Activated naive CD8-positive, alpha-beta T cell treated with anti-CD3 and anti-CD28 coated beads, Interleukin-2, amount 50 U/mL, for 24 hours (primary cell): ENCODE data around the gene NUP107.
A peak's percentile ranks its signal among the peaks of the same experiment; 100 is the strongest.
"Not testable (repeated sequence)": the region's sequence is repeated elsewhere in the genome, so short reads cannot be mapped to it uniquely, and the experiment has no call there.

Source experiments
- ATAC-seq: fragments of 150-1000 bp; cut with Tn5 transposase; one replicate; pipeline ENCODE4 v1.10.0; 2021
- DNase-seq: peaks from one replicate; pipeline ENCODE4 v3.0.0; 2021
- H3K27ac Mint-ChIP-seq: one replicate; pipeline ENCODE4 v1.8.0; 2021; ENCODE audit warnings: mild to moderate bottlenecking, mixed read lengths
- H3K27me3 Mint-ChIP-seq: one replicate; pipeline ENCODE4 v1.8.0; 2021; ENCODE audit warnings: mixed read lengths
- H3K36me3 Mint-ChIP-seq: one replicate; pipeline ENCODE4 v1.8.0; 2021; ENCODE audit warnings: low read depth, mixed read lengths
- H3K4me1 Mint-ChIP-seq: one replicate; pipeline ENCODE4 v1.8.0; 2021; ENCODE audit warnings: mixed read lengths
- H3K4me3 Mint-ChIP-seq: one replicate; pipeline ENCODE4 v1.8.0; 2021; ENCODE audit warnings: mild to moderate bottlenecking, moderate library complexity, mixed read lengths
- H3K9me3 Mint-ChIP-seq: one replicate; pipeline ENCODE4 v1.8.0; 2021; ENCODE audit warnings: mixed read lengths

The NUP107 gene

DNA sequence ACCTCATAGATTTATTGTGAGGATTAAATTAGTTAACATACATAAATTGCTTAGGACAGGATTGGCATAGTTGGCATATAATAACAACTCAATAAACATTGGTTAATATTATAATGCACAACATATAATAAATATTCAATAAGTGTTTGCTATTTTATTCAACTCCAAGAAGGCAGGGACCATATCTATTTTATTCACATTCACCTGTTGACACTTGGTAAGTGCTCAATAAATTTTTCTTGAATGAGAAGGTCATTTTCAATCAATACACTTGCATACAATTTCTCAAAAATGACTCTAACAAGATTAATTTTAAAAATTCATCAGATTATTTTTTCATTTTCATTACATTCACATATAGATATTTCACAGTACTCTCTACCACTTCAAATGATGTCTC is 12.4 kb upstream of the NUP107 start:
- Mint-ChIP-seq H3K4me3 (no peak overlapping the region), H3K36me3 (no peaks in the 10 kb centered on the region), H3K9me3 (no peaks in the 10 kb centered on the region), H3K4me1 (peaks cover 47% of the 10 kb centered on the region), H3K27ac (peak overlapping the region; percentile 76), H3K27me3 (no peaks in the 10 kb centered on the region)
- DNase-seq (no peak), ATAC-seq (no peak)

DNA sequence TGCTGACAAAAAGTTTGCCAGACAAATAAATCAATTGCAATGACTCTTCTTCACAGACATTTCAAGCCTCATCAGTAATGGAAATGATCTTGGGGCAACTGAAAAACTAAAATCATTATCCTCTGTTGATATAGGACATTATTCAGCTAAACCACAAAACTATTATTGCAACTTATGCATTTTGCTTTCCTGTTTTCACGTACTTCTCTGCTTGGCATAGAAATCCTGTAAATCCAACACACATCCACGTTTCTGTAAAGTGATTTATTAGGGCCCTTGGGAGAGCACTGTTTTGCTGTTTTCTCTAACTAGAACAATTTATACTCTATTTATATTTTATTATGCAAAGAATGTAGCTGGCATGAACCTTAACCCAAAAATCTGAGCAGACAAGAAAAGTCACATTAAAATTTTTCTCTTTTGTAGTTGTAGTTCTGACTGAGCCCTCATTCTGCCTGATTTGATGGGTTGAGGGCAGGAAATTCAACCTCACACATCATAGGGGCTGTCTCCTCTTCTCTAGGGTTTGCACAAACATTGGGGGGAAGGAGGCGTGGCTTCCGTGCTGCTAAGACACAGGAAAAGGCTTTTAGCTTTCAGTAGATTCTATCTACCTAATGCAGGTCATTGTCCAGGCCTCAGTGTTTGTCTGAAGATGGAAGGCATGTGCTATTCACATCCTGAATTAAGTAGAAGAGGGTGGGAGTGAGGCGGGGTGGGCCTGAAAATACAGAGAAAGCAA is 11.5 kb upstream of the NUP107 start:
- Mint-ChIP-seq H3K4me3 (peak overlapping the region; percentile 37), H3K9me3 (no peaks in the 10 kb centered on the region), H3K27me3 (no peaks in the 10 kb centered on the region), H3K36me3 (no peaks in the 10 kb centered on the region), H3K27ac (peak overlapping the region; percentile 60), H3K4me1 (peaks cover 53% of the 10 kb centered on the region)
- peak; percentile 72 for ATAC-seq
- DNase-seq: peak; percentile 67

DNA sequence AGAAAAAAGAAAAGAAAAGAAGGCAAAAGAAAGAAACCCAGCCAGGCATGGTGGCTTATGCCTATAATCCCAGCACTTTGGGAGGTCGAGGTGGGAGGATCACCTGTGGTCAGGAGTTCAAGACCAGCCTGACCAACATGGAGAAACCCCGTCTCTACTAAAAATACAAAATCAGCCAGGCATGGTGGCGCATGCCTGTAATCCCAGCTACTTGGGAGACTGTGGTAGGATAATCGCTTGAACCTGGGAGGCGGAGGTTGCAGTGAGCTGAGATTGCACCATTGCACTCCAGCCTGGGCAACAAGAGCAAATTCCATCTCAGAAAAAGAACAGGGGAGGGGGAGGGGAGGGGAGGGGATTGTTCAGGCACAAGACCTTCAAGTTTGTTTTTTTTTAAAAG is 9.9 kb upstream of the NUP107 start:
- H3K36me3 Mint-ChIP-seq, H3K9me3 Mint-ChIP-seq, H3K27me3 Mint-ChIP-seq, H3K4me3 Mint-ChIP-seq, ATAC-seq, DNase-seq, H3K27ac Mint-ChIP-seq: not testable (repeated sequence)
- peaks cover 48% of the 10 kb centered on the region for H3K4me1 Mint-ChIP-seq

DNA sequence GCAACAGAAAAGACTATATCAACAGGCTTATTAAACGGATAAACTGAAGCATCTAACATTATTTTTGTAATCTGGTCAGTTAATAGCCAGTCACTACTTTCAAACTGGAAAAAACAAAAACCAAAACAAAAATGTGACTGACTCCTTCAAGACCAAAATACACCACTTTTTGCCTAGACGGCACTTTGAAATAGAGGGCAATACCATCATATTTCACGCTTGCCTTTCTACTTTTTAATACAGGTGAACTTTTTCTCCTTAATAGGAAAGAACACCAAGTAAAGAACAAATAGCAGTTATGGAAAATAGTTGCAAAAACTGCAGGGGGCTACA is 550 bp upstream of the NUP107 start:
- peaks cover 4% of the 10 kb centered on the region for H3K27me3 Mint-ChIP-seq
- no peaks in the 10 kb centered on the region for H3K9me3 Mint-ChIP-seq
- DNase-seq: no peak
- ATAC-seq: no peak
- H3K27ac Mint-ChIP-seq: peak overlapping the region; percentile 98
- H3K4me3 Mint-ChIP-seq: peak overlapping the region; percentile 95
- peaks cover 53% of the 10 kb centered on the region for H3K4me1 Mint-ChIP-seq
- peaks cover 25% of the 10 kb centered on the region for H3K36me3 Mint-ChIP-seq

DNA sequence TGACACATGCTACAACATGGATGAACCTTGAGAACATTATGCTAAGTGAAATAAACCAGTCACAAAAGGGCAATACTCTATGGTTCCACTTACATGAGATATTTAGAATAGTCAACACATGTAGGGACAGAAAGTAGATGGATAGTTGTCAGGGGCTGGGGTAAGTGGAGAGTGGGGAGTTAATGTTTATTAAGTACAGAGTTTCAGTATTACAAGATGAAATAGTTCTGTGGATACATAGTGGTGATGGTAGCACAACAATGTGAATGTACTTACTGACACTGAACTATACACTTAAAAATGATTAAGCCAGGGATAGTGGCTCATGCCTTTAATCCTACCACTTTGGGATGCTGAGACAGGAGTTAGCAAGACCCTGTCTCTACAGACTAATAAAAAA is 8.7 kb downstream of the NUP107 start:
- Mint-ChIP-seq H3K4me1 (no peaks in the 10 kb centered on the region), H3K9me3 (no peaks in the 10 kb centered on the region), H3K36me3 (peaks cover 58% of the 10 kb centered on the region), H3K4me3 (no peak overlapping the region), H3K27ac (no peak overlapping the region), H3K27me3 (no peaks in the 10 kb centered on the region)
- ATAC-seq (no peak), DNase-seq (no peak)

DNA sequence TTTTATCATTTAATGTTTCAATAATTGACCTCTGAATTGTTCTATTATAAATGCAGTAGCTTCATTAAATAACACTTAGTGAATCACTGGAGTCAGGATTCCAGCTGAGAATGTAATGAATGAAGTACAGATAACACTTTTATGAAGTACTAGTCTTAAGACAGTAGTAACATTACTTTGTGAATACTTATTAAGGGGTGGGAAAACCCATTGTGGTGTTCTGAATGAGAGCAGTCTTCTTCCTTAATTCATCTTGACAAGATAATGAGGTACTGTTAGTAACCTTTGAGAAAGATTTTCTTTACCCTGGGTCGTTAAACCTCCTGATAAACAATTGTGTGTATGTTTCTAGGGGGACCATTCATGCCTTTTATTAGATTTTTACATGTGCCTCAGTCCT is 12.7 kb downstream of the NUP107 start:
- no peak overlapping the region for H3K27ac Mint-ChIP-seq
- no peaks in the 10 kb centered on the region for H3K4me1 Mint-ChIP-seq
- DNase-seq: no peak
- peaks cover 46% of the 10 kb centered on the region for H3K36me3 Mint-ChIP-seq
- no peaks in the 10 kb centered on the region for H3K27me3 Mint-ChIP-seq
- no peak for ATAC-seq
- no peak overlapping the region for H3K4me3 Mint-ChIP-seq
- no peaks in the 10 kb centered on the region for H3K9me3 Mint-ChIP-seq

DNA sequence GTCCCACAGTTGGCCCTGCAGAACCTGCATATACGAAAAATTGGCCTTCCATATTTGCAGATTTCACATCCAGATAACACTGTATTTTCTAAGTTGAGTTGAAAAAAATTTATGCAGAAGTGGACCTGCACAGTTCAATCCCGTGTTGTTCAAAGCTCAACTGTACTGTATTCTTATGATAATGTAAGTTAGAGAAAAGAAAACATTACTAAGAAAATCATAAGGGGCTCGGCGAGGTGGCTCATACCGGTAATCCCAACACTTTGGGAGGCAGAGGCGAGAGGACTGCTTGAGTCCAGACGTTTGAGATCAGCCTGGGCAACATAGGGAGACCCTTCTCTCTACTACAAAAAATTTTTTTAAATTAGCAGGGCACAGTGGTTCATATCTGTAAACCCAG is 41.0 kb downstream of the NUP107 start:
- Mint-ChIP-seq H3K4me3 (no peak overlapping the region), H3K4me1 (no peaks in the 10 kb centered on the region)
- no peak for DNase-seq

DNA sequence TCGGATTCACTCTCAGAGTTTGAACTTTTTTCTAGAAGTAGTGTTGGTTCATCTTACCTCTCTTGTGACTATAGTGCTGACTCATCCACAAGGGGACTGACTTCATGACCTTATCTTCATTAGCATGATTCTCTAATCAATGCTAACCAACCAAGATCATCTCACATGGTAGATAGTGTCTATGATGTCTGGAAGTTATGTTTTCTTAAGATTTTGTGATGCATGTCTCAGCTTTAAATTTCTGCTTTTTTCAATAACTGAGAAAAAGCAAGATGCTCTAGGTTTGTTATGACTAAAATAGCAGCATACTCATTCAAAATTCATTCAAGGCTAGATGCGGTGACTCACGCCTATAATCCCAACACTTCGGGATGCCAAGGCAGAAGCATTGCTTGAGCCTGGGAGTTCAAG is 46.9 kb downstream of the NUP107 start:
- ATAC-seq (no peak), DNase-seq (no peak)
- Mint-ChIP-seq H3K36me3 (peaks cover 48% of the 10 kb centered on the region), H3K27ac (no peak overlapping the region), H3K27me3 (no peaks in the 10 kb centered on the region), H3K4me3 (no peak overlapping the region), H3K9me3 (no peaks in the 10 kb centered on the region), H3K4me1 (no peaks in the 10 kb centered on the region)

More for the DNA sequence above, 41.0 kb downstream of the NUP107 start:
- Mint-ChIP-seq H3K9me3 (no peaks in the 10 kb centered on the region), H3K27ac (no peak overlapping the region), H3K27me3 (no peaks in the 10 kb centered on the region), H3K36me3 (peaks cover 41% of the 10 kb centered on the region)
- no peak for ATAC-seq

DNA sequence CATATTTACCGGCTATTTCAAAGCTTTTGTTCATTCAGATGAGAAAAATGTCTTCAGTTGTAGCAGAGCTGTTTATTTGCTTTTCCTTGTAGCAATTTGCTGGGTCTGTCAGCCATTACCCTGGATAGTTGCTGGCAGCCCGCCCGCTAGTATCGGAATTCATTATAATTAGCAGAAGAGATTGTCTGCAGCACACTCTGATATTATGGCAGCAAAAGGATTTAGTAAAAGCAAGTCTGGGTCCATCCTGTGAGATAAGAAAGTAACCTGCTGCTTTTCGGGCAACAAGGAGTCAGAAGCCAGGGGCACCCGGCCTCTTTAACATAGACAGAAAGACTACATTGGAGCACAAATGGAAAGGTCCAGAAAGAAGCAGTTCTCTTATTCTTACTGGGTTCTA is 53.1 kb downstream of the NUP107 start:
- Mint-ChIP-seq H3K9me3 (no peaks in the 10 kb centered on the region), H3K36me3 (peaks cover 44% of the 10 kb centered on the region), H3K27me3 (no peaks in the 10 kb centered on the region), H3K4me1 (no peaks in the 10 kb centered on the region), H3K27ac (no peak overlapping the region), H3K4me3 (no peak overlapping the region)
- DNase-seq: no peak
- no peak for ATAC-seq

DNA sequence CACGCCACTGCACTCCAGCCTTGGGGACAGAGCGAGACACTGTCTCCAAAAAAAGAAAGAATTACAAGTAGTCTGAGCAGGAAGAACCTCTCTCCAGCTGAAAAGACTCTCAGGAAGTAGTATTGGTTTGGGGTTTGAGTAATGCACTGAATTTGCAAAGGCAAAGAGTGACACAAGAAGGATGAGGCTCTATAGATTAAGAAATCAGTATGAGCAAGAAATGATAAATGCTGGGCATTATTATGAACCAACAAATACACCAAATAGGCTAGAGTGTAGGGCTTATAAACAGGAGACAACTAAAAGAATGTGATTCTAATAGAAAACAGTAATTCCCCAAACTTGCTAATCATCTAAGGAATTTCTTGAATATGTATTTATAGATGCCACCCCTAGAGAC is 56.6 kb downstream of the NUP107 start:
- Mint-ChIP-seq H3K27ac (no peak overlapping the region), H3K9me3 (no peaks in the 10 kb centered on the region), H3K27me3 (no peaks in the 10 kb centered on the region), H3K4me3 (no peak overlapping the region), H3K4me1 (peaks cover 21% of the 10 kb centered on the region), H3K36me3 (peaks cover 32% of the 10 kb centered on the region)
- DNase-seq (no peak), ATAC-seq (no peak)

DNA sequence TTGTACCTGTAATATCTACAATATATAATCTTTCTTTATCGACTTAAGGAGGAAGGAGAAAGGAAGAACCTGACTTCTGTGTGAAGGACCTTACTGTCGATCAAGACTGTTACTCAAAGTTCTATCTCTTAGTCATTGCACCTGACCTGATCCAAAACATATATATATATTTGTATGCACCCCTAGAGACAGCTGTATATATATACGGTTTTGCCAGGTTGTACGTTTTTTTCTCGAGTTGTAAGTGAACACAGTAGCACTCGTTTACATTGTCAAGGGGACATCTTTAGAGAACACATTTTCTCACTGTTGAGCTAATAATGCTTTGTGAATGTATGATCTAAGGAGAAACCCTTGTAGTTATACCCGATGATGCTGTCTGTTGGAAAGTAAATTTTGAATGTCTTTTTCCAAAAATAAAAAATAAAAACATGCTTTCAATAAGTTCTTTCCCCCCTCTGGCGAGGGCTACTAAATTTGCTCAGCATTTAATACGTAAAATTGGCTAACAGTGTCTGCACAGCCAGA is 58.7 kb downstream of the NUP107 start:
- DNase-seq (no peak), ATAC-seq (no peak)
- peak overlapping the region; percentile 94 for H3K27ac Mint-ChIP-seq
- H3K4me3 Mint-ChIP-seq: peak overlapping the region; percentile 95
- H3K9me3 Mint-ChIP-seq: no peaks in the 10 kb centered on the region
- peaks cover 21% of the 10 kb centered on the region for H3K36me3 Mint-ChIP-seq
- H3K4me1 Mint-ChIP-seq: peaks cover 28% of the 10 kb centered on the region
- H3K27me3 Mint-ChIP-seq: no peaks in the 10 kb centered on the region

DNA sequence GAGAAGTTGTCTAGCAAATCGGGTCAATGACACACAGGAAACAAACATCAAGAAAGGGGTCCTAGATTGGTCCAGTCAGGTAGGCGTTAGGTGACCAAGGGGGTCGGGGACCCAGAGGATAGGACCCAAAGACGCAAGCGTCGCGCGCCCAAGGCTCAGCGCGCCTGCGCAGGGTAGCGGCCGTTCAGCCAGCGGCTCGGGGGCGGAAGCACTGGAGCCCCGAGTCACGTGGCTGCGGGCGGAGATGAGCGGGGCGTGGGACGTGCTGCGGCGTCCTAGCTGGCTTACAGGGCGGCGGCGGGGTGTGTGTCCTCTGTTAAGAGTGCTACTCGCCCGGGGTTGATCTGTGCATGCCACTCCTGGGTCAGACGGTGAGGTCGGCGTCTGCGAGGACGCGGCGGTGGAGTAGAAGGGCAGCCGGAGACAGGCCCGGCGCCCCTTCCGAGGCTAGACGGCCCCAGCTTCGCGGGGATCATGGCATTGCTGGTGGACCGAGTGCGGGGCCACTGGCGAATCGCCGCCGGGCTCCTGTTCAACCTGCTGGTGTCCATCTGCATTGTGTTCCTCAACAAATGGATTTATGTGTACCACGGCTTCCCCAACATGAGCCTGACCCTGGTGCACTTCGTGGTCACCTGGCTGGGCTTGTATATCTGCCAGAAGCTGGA is 59.3 kb downstream of the NUP107 start, which contains the start of gene SLC35E3:
Gene SLC35E3 (plus strand): TSS at position 273 of the 668 bp plus-strand sequence. CDS start 202 bp downstream, at position 475.
- peaks cover 19% of the 10 kb centered on the region for H3K36me3 Mint-ChIP-seq
- DNase-seq: peak; percentile 93
- H3K4me3 Mint-ChIP-seq: peak within 1 kb of the TSS; percentile 95
- ATAC-seq: peak; percentile 95
- peak within 1 kb of the TSS; percentile 94 for H3K27ac Mint-ChIP-seq
- peaks cover 28% of the 10 kb centered on the region for H3K4me1 Mint-ChIP-seq
- H3K9me3 Mint-ChIP-seq: no peaks in the 10 kb centered on the region
- H3K27me3 Mint-ChIP-seq: no peaks in the 10 kb centered on the region

DNA sequence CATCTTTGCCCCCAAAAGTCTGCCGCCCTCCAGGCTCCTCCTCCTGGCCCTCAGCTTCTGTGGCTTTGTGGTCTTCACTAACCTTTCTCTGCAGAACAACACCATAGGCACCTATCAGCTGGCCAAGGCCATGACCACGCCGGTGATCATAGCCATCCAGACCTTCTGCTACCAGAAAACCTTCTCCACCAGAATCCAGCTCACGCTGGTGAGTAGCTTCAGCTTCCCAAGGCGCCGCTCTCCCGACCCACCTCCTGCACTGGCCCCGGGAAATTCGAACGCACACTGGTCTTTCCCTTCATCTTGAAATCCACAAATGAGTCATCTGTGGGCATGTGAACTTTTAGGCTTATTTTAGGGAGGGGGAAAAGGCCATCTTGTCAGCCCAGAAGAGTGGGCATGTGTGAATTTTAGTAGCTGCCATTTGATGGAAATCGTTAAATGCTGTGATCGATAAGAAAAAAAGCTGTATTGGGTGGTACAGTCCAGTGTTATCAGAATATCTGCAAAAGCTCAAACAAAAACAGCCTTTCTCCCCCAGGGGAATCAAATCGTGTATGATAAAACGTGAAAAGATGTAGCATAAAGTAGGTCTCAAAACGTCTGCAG is 59.9 kb downstream of the NUP107 start:
- peak; percentile 52 for DNase-seq
- peaks cover 28% of the 10 kb centered on the region for H3K4me1 Mint-ChIP-seq

DNA sequence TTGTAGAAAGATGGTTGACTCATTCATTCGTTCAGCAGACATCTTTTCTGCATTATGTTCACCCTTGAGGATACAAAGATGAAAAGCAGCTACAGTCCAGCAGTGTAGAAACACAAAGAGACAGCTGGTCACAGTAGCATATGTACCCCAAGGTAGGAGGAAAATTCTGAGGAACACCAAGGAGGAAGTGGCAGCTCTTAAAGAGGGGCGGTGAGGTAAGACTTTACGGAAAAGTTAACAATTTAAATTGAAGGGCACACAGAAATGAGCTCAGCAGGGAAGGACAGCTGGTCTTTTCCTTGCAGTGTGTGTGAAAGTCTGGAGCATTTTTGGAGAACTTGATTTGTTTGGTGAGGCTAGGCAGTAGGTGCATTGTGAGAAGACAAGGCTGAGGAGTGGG is 62.7 kb downstream of the NUP107 start:
- ATAC-seq (no peak), DNase-seq (no peak)
- no peaks in the 10 kb centered on the region for H3K27me3 Mint-ChIP-seq
- H3K4me3 Mint-ChIP-seq: no peak overlapping the region
- no peak overlapping the region for H3K27ac Mint-ChIP-seq
- no peaks in the 10 kb centered on the region for H3K9me3 Mint-ChIP-seq
- H3K4me1 Mint-ChIP-seq: peaks cover 28% of the 10 kb centered on the region
- peaks cover 16% of the 10 kb centered on the region for H3K36me3 Mint-ChIP-seq

More for the DNA sequence above, 59.9 kb downstream of the NUP107 start:
- Mint-ChIP-seq H3K36me3 (peaks cover 14% of the 10 kb centered on the region), H3K4me3 (peak overlapping the region; percentile 95), H3K9me3 (no peaks in the 10 kb centered on the region), H3K27me3 (no peaks in the 10 kb centered on the region), H3K27ac (peak overlapping the region; percentile 94)
- peak; percentile 59 for ATAC-seq

DNA sequence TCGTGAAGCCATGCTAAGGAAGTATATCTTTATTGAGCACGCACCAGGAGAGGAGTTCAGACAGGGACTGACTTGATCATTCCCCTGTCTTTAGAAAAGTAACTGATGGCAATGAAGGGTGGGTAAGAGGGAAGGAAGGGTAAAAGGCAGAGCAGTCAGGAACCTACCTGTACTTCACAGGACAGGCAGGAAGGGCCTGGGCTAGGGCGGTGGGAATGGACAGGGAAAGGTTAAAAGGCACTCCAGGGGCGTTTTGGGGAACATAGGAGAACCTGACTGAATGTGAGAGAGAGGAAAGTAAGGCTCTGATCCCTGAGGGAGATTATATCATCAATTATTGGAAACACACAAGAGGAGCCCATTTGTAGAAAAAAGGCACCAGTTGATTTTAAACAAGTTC is 63.1 kb downstream of the NUP107 start:
- ATAC-seq: no peak
- Mint-ChIP-seq H3K36me3 (peaks cover 16% of the 10 kb centered on the region), H3K4me3 (no peak overlapping the region), H3K27ac (no peak overlapping the region), H3K27me3 (no peaks in the 10 kb centered on the region), H3K4me1 (peaks cover 28% of the 10 kb centered on the region), H3K9me3 (no peaks in the 10 kb centered on the region)
- DNase-seq: no peak
